ENCODE measurements around the gene SLCO4A1.
"Not testable (repeated sequence)": the region's sequence is repeated elsewhere in the genome, so short reads cannot be mapped to it uniquely, and the experiment has no call there.

The SLCO4A1 gene

DNA sequence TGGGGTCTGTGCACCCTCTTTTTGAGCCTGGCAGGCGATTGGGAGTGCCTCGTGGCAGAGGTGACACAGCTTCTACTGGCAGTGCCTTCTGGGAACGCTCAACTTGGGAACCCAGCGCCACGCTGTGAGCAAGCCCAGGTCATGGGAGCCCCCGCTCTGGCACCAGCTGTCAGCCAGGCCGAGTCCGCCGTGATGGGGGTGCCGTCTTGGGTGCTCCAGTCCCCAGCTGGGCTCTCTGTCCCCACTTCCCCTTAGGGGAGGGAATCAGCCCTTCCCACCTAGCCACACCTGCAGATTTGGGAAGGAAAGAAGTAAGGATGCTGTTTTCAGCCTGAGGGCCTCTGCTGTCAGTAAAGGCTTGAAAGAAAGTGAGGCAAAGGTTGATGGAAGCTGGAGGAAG is 35.4 kb downstream of the SLCO4A1 start:
- no peak overlapping the region for H3K9ac ChIP-seq (ENCODE audit: low read length)
- peaks cover 0 to 2% of the 10 kb centered on the region in 2 donors for H3K27me3 ChIP-seq (ENCODE audit: control insufficient read depth in 1 of 2, insufficient read depth in 2 of 2, low read length in 2 of 2)
- no peaks in the 10 kb centered on the region for H3K36me3 ChIP-seq (ENCODE audit: insufficient read depth, low read length)
- no peaks in the 10 kb centered on the region for H3K9me3 ChIP-seq (ENCODE audit: low read length)
- H3K4me1 ChIP-seq (ENCODE audit: insufficient read depth, low read length) = no peaks in the 10 kb centered on the region
- no peak overlapping the region for H3K4me3 ChIP-seq (ENCODE audit: low read depth in 1 of 2, low read length in 2 of 2)
- no peak overlapping the region for H3K27ac ChIP-seq (ENCODE audit: low read depth, low read length)

GRCh38 chr20:62678553-62678952 is 36.2 kb downstream of the SLCO4A1 start:
- H3K4me1 ChIP-seq (ENCODE audit: insufficient read depth, low read length) = no peaks in the 10 kb centered on the region
- no peak overlapping the region for H3K27ac ChIP-seq (ENCODE audit: low read depth, low read length)
- H3K27me3 ChIP-seq (ENCODE audit: control insufficient read depth in 1 of 2, insufficient read depth in 2 of 2, low read length in 2 of 2) = peaks cover 0 to 6% of the 10 kb centered on the region in 2 donors
- no peaks in the 10 kb centered on the region for H3K36me3 ChIP-seq (ENCODE audit: insufficient read depth, low read length)
- H3K9me3 ChIP-seq (ENCODE audit: low read length) = no peaks in the 10 kb centered on the region
- no peak overlapping the region for H3K4me3 ChIP-seq (ENCODE audit: low read depth in 1 of 2, low read length in 2 of 2)
- no peak overlapping the region for H3K9ac ChIP-seq (ENCODE audit: low read length)

DNA sequence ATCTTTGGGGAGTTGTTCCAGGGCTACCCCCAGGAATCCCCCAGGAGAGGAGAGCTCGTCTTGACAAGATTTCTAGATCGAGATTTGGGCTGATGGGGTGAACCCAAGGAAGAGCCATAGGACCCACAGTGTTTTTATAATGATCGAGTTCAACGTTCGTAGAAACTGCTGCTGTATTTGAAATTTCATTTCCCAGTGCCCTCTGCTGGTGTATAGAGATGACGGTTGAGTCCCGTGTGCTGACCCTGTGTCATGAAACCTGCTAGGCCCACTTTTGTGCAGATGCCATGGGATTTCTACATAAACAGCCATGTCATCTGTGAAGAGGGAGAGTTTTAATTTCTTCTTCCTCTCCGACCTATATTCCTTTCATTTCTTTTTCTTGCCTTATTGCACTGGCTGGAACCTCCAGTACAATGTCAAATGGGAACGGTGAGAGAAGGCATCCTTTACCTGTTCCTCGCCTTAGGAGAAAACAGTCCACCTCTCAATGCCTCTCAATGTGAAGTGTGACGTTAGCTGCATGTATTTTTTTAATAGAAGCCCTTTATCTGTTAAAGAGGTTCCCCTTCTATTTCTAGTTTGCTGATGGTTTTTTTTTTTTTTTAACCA is 37.8 kb downstream of the SLCO4A1 start:
- H3K9me3 ChIP-seq (ENCODE audit: low read length) = no peaks in the 10 kb centered on the region
- no peak overlapping the region for H3K27ac ChIP-seq (ENCODE audit: low read depth, low read length)
- no peak overlapping the region for H3K9ac ChIP-seq (ENCODE audit: low read length)
- no peaks in the 10 kb centered on the region for H3K4me1 ChIP-seq (ENCODE audit: insufficient read depth, low read length)
- H3K27me3 ChIP-seq (ENCODE audit: control insufficient read depth in 1 of 2, insufficient read depth in 2 of 2, low read length in 2 of 2) = peaks cover 0 to 9% of the 10 kb centered on the region in 2 donors
- H3K36me3 ChIP-seq (ENCODE audit: insufficient read depth, low read length) = no peaks in the 10 kb centered on the region
- H3K4me3 ChIP-seq (ENCODE audit: low read depth in 1 of 2, low read length in 2 of 2) = no peak overlapping the region

DNA sequence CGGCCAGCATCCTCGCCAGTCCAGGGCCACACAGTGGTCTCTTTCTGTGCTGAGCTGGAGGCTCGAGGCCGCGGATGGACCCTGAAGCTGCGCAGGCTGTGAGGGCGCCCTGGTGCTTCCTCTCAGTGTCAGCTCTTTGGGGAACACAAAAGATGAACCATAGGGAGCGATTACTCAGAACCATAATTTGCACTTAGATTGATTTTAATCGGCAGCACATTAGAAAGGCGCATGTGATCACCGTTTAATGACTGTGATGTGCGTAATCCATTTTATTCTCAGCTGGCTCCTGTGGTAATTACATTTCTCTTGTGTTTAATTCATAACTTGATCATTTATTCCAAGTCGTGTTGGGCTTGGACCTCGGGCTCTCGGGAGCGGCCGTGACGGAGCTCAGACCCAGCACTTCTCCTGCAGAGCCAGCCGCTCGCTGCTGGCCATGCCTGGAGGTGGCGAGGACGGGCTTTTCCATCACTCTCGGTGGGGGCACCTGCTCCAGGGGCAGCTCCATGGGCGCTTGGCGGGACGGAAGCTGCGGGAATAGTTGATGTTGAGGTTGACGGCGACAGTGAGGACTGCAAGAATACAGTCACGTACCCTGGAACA is 40.7 kb downstream of the SLCO4A1 start:
- H3K4me3 ChIP-seq (ENCODE audit: low read depth in 1 of 2, low read length in 2 of 2) = no peak overlapping the region
- H3K4me1 ChIP-seq (ENCODE audit: insufficient read depth, low read length) = no peaks in the 10 kb centered on the region
- peaks cover 0 to 14% of the 10 kb centered on the region in 2 donors for H3K27me3 ChIP-seq (ENCODE audit: control insufficient read depth in 1 of 2, insufficient read depth in 2 of 2, low read length in 2 of 2)
- no peaks in the 10 kb centered on the region for H3K36me3 ChIP-seq (ENCODE audit: insufficient read depth, low read length)
- no peak overlapping the region for H3K27ac ChIP-seq (ENCODE audit: low read depth, low read length)
- H3K9ac ChIP-seq (ENCODE audit: low read length) = no peak overlapping the region
- no peaks in the 10 kb centered on the region for H3K9me3 ChIP-seq (ENCODE audit: low read length)

GRCh38 chr20:62683660-62684322 is 41.5 kb downstream of the SLCO4A1 start:
- not testable (repeated sequence) for H3K27ac ChIP-seq (ENCODE audit: low read depth, low read length); H3K4me3 ChIP-seq (ENCODE audit: low read depth in 1 of 2, low read length in 2 of 2); H3K36me3 ChIP-seq (ENCODE audit: insufficient read depth, low read length); H3K9ac ChIP-seq (ENCODE audit: low read length); H3K9me3 ChIP-seq (ENCODE audit: low read length); H3K4me1 ChIP-seq (ENCODE audit: insufficient read depth, low read length)
- peaks cover 0 to 14% of the 10 kb centered on the region in 2 donors for H3K27me3 ChIP-seq (ENCODE audit: control insufficient read depth in 1 of 2, insufficient read depth in 2 of 2, low read length in 2 of 2)

GRCh38 chr20:62684981-62685380 is 42.7 kb downstream of the SLCO4A1 start:
- H3K36me3 ChIP-seq (ENCODE audit: insufficient read depth, low read length) = no peaks in the 10 kb centered on the region
- H3K4me3 ChIP-seq (ENCODE audit: low read depth in 1 of 2, low read length in 2 of 2) = no peak overlapping the region
- no peaks in the 10 kb centered on the region for H3K9me3 ChIP-seq (ENCODE audit: low read length)
- H3K27ac ChIP-seq (ENCODE audit: low read depth, low read length) = no peak overlapping the region
- H3K4me1 ChIP-seq (ENCODE audit: insufficient read depth, low read length) = peaks cover 7% of the 10 kb centered on the region
- peaks cover 0 to 14% of the 10 kb centered on the region in 2 donors for H3K27me3 ChIP-seq (ENCODE audit: control insufficient read depth in 1 of 2, insufficient read depth in 2 of 2, low read length in 2 of 2)
- no peak overlapping the region for H3K9ac ChIP-seq (ENCODE audit: low read length)

- Histone ChIP-seq H3K27me3 (ENCODE audit: control insufficient read depth in 1 of 2, insufficient read depth in 2 of 2, low read length in 2 of 2) (peaks cover 0 to 14% of the 10 kb centered on the region in 2 donors), H3K4me3 (ENCODE audit: low read depth in 1 of 2, low read length in 2 of 2) (no peak overlapping the region), H3K9me3 (ENCODE audit: low read length) (no peaks in the 10 kb centered on the region), H3K27ac (ENCODE audit: low read depth, low read length) (no peak overlapping the region), H3K4me1 (ENCODE audit: insufficient read depth, low read length) (peaks cover 7% of the 10 kb centered on the region), H3K36me3 (ENCODE audit: insufficient read depth, low read length) (no peaks in the 10 kb centered on the region), H3K9ac (ENCODE audit: low read length) (no peak overlapping the region)
Measured at GRCh38 chr20:62685781-62686555, 43.7 kb downstream of the SLCO4A1 start.

DNA sequence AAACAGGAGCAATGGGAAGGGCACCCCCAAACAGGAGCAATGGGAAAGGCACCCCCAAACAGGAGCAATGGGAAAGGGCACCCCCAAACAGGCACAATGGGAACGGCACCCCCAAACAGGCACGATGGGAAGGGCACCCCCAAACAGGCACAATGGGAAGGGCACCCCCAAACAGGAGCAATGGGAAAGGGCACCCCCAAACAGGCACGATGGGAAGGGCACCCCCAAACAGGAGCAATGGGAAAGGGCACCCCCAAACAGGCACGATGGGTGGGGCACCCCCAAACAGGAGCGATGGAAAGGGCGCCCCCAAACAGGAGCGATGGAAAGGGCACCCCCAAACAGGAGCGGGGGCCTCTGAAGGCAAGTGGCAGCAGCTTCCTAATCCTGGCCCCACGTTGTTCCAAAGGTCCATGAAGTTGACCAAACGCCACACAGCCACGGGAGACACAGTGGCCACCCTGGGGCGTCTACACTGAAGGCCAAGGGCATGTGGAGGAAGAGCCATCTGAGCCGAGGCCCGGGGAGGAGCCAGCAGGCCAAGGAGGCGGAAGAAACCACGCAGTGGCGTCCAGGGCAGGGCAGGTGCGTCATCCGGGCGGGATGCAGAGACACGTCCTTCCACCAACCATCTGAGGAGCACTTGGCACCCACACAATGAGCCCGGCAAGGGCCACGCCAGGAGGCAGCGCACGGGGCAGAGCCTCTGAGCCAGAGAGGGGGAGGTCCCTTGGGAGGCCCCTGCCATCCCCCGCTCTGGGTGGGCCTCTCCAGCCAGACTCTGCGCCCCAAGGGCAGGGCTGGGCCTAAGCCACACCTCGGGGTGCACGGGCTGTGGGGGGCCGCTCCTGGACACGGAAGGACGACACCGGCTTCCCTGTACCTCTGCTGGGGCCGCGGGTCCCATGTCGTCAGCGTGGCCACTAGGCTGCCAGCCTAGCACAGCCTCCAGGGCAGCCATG is 44.8 kb downstream of the SLCO4A1 start:
- H3K4me3 ChIP-seq (ENCODE audit: low read depth in 1 of 2, low read length in 2 of 2) = no peak overlapping the region

GRCh38 chr20:62688083-62688482 is 45.8 kb downstream of the SLCO4A1 start:
- H3K9me3 ChIP-seq (ENCODE audit: low read length) = no peaks in the 10 kb centered on the region
- H3K36me3 ChIP-seq (ENCODE audit: insufficient read depth, low read length) = no peaks in the 10 kb centered on the region
- H3K27me3 ChIP-seq (ENCODE audit: control insufficient read depth in 1 of 2, insufficient read depth in 2 of 2, low read length in 2 of 2) = peaks cover 0 to 8% of the 10 kb centered on the region in 2 donors
- no peak overlapping the region for H3K9ac ChIP-seq (ENCODE audit: low read length)
- H3K27ac ChIP-seq (ENCODE audit: low read depth, low read length) = no peak overlapping the region
- no peak overlapping the region for H3K4me3 ChIP-seq (ENCODE audit: low read depth in 1 of 2, low read length in 2 of 2)
- peaks cover 7% of the 10 kb centered on the region for H3K4me1 ChIP-seq (ENCODE audit: insufficient read depth, low read length)

More for the DNA sequence above, 44.8 kb downstream of the SLCO4A1 start:
- Histone ChIP-seq H3K9ac (ENCODE audit: low read length) (no peak overlapping the region), H3K36me3 (ENCODE audit: insufficient read depth, low read length) (no peaks in the 10 kb centered on the region), H3K4me1 (ENCODE audit: insufficient read depth, low read length) (peaks cover 7% of the 10 kb centered on the region), H3K27ac (ENCODE audit: low read depth, low read length) (no peak overlapping the region), H3K9me3 (ENCODE audit: low read length) (no peaks in the 10 kb centered on the region), H3K27me3 (ENCODE audit: control insufficient read depth in 1 of 2, insufficient read depth in 2 of 2, low read length in 2 of 2) (peaks cover 0 to 14% of the 10 kb centered on the region in 2 donors)

DNA sequence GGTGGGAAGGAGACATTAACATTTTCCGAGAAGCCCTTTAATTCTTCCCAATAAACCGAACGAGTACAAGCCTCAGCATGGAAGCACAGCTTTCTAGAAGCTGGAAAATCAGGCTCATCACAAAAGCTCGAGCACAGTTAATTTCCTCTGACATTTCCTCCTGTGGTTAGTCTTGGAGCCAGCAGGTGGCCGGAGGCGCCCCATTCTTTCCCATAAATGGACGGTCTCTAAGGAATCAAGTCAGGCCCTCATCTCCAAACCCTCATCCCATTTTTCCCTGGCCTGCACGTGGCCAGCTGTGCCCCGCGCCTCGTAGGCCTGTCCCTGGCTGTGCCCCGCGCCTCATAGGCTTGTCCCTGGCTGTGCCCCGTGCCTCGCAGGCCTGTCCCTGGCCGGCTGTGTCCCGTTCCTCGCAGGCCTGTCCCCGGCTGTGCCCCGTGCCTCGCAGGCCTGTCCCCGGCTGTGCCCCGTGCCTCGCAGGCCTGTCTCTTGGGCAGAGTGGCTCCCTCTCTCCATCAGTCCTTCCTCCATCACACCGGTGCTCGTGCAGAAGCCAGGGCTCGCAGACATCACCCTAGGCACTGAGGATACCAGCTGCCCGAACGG is 46.7 kb downstream of the SLCO4A1 start:
- Histone ChIP-seq H3K27ac (ENCODE audit: low read depth, low read length) (no peak overlapping the region), H3K9me3 (ENCODE audit: low read length) (no peaks in the 10 kb centered on the region)

More for the DNA sequence above, 46.7 kb downstream of the SLCO4A1 start:
- no peak overlapping the region for H3K4me3 ChIP-seq (ENCODE audit: low read depth in 1 of 2, low read length in 2 of 2)
- H3K9ac ChIP-seq (ENCODE audit: low read length) = no peak overlapping the region
- no peaks in the 10 kb centered on the region for H3K36me3 ChIP-seq (ENCODE audit: insufficient read depth, low read length)
- peaks cover 7% of the 10 kb centered on the region for H3K4me1 ChIP-seq (ENCODE audit: insufficient read depth, low read length)
- H3K27me3 ChIP-seq (ENCODE audit: control insufficient read depth in 1 of 2, insufficient read depth in 2 of 2, low read length in 2 of 2) = peaks cover 0 to 8% of the 10 kb centered on the region in 2 donors

Data from muscle layer of colon (tissue), 2 donors.